AG04449 (cell line): ENCODE data around the gene PCYOX1L.

Experiments used
- CTCF ChIA-PET: fragments of 350-600 bp; formaldehyde crosslinking; extraction: SDS; loops from one replicate; lab custom pipeline; 2021; ENCODE audit warnings: antibody characterized with exemption; lab: Yijun Ruan, JAX
- POLR2A ChIA-PET: fragments of 400-600, 350-600 bp; formaldehyde crosslinking; extraction: SDS; loops from one replicate; lab custom pipeline; 2020; ENCODE audit warnings: antibody characterized with exemption, inconsistent platforms; lab: Yijun Ruan, JAX
- DNase-seq: peaks from one replicate; pipeline ENCODE4 v3.0.0-alpha.2; 2010; ENCODE audit warnings: low read depth, low spot score
- H3K4me3 ChIP-seq: 2 replicates; pipeline ENCODE4 v1.5.1; 2011; ENCODE audit warnings: low read depth, mild to moderate bottlenecking, control low read depth, low read length
- TF ChIP-seq, protein P1 (sequence below): IDR thresholded peaks from one replicate; pipeline ENCODE4 v1.5.1; 2011; ENCODE audit warnings: mild to moderate bottlenecking, moderate library complexity, low read length, control low read depth, inconsistent platforms; ENCODE audit not compliant: insufficient read depth; ENCODE audit errors: missing control alignments

The PCYOX1L gene

DNA sequence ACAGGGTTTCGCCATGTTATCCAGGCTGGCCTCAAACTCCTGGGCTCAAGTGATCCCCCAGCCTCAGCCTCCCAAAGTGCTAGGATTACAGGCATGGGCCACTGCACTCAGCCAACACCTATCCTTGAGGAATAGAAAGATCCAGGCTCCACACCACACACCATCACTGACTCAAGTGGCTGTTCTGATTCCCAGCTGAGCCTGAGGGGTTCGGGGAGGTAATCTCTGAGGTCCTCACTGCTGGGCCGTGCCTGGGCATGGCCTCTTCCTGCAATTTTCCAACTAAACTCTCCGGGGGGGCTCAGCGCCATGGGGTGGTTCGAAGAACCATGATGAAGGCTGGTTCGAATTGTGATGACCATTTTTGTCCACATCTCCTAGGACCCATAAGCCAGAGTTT, 52.2 kb downstream of the PCYOX1L start:
- H3K4me3 ChIP-seq, result peak overlapping the region; percentile 100
- ChIA-PET POLR2A (interaction anchor here (0.5 to 11.1 kb wide), 5 partner anchors 9 to 153 kb away, joined by 3 to 255 read pairs (median 4); no protein-coding TSS in a partner anchor), CTCF (interaction anchor here (1.7 to 35.1 kb wide), 6 partner anchors 11 to 43 kb away, joined by 4 to 737 read pairs (median 19); partner anchors contain the start of gene IL17B)
- DNase-seq, result no peak
- TF ChIP-seq, protein P1, sequence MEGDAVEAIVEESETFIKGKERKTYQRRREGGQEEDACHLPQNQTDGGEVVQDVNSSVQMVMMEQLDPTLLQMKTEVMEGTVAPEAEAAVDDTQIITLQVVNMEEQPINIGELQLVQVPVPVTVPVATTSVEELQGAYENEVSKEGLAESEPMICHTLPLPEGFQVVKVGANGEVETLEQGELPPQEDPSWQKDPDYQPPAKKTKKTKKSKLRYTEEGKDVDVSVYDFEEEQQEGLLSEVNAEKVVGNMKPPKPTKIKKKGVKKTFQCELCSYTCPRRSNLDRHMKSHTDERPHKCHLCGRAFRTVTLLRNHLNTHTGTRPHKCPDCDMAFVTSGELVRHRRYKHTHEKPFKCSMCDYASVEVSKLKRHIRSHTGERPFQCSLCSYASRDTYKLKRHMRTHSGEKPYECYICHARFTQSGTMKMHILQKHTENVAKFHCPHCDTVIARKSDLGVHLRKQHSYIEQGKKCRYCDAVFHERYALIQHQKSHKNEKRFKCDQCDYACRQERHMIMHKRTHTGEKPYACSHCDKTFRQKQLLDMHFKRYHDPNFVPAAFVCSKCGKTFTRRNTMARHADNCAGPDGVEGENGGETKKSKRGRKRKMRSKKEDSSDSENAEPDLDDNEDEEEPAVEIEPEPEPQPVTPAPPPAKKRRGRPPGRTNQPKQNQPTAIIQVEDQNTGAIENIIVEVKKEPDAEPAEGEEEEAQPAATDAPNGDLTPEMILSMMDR, result no peak

DNA sequence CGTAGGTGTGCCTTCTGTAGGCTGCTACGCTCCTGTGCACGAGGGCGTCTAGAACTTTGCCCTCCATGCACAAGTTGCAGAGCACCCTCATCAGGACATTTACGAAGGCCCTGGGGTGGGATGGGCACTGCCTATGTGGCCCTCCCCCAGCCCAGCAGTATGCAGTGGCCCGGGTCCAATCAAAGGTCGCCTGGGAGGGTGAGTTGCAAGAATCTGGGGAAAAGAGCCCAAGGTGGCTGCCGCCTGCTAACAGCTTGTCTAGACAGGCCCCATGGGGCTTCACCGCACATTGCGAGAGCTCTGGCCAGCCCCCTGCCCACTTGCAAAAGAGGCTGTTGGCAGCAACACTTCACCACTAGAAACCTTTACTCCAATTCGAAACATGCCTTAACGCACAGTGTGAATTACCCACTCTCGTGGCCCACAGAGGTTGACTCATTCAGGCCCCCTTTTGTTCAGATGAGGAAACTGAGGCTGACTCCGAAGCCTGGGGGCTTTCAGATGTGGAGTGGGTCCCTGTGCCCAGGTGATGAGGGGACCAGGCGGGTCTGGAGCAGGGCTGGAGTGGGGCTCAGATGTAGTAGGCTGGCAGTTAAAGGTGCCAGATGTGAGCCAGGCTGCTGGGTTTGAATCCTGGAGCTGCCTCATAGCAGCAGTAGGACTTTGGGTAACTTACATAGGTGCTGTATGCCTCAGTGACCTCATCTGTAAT, 53.0 kb downstream of the PCYOX1L start:
- CTCF ChIA-PET, result interaction anchor here (2.6 to 35.1 kb wide), 3 partner anchors 26 to 43 kb away, joined by 7 to 737 read pairs (median 26); partner anchors contain the start of gene IL17B
- POLR2A ChIA-PET, result interaction anchor here (0.8 to 11.1 kb wide), 4 partner anchors 8 to 28 kb away, joined by 3 to 255 read pairs (median 12); no protein-coding TSS in a partner anchor
- TF ChIP-seq, protein P1, result no peak
- no peak for DNase-seq
- H3K4me3 ChIP-seq, result peak overlapping the region; percentile 100

DNA sequence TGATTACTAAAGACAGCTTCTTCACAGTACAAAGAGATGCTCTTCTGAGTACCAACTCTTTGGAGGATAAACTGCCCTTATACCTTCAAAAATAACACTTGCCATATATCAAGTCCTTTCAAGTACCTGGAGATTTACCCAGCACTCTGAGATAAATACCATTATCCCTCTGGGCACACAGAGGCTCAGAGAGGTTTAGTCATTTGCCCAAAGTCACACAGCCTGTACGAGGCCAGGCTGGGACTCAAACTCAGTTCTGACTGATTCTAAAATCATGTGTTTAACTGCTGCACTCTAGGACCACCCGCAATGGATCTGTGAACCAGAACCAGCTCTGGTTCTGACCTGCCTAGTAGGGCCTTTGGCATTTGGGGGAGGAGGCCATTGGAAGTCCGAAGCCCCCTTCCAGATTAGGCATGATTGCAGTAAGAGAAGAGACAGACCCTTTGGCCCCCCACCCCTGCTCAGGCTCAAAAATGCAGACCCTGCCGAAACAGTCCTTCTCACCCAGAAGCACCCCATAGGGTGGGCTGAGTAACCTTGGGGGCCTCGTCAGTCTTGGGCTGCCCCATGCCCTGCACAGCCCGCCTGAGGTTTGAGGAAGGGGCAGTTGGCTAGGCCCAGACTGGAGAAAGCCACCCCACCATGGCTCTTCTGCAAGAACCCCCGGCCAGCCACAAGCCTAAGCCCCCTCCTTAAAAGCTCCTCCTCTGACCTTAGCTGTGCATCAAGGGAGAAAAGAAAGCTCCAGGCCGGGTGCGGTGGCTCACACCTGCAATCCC, 54.1 kb downstream of the PCYOX1L start:
- CTCF ChIA-PET, result interaction anchor here (1.2 to 35.1 kb wide), 6 partner anchors 18 to 44 kb away, joined by 3 to 737 read pairs (median 4); partner anchors contain the start of gene IL17B
- H3K4me3 ChIP-seq, result peak overlapping the region; percentile 100
- POLR2A ChIA-PET, result interaction anchor here (1.3 to 14.5 kb wide), 5 partner anchors 4 to 38 kb away, joined by 3 to 255 read pairs (median 4); no protein-coding TSS in a partner anchor
- no peak for DNase-seq
- TF ChIP-seq, protein P1, result no peak

DNA sequence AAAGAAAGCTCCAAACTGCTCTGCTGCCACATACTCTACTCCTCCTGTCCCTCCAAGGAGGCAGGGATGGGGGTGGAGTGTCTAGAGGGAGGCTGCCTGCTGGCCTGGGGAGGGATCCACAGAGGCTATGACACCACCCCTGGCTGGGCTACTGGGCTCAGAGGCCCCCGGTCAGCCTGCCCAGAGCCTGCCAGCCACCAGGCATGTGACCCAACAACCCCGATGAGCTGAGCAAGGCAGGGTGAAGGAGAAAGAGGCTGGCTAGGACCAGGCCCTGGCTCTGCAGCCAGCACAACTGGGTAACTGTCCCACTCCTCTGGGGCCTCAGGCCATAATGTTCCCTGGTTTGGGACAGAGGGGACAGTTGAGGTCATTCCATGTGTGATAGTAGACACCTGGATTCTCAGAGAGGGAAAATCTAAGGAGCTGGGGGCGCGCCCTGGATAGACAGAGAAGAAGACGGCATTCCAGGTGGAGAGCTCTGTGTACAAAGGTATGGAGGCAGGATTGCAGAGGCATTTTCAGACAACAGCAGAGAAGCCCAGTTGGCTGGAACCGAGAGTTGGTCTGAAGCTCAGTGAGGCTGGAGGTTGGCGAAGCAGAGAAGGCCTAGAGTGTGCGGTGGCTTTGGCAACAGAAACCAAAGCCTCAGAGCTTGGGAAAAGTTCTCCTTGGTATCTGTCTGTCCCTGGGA, 55.1 kb downstream of the PCYOX1L start:
- ChIA-PET POLR2A (interaction anchor here (0.8 to 14.5 kb wide), 6 partner anchors 5 to 39 kb away, joined by 3 to 255 read pairs (median 4); no protein-coding TSS in a partner anchor), CTCF (interaction anchor here (0.6 to 35.1 kb wide), 9 partner anchors 10 to 46 kb away, joined by 3 to 737 read pairs (median 3); partner anchors contain the start of gene IL17B)
- TF ChIP-seq, protein P1, result no peak
- no peak for DNase-seq
- H3K4me3 ChIP-seq, result peak overlapping the region; percentile 100

DNA sequence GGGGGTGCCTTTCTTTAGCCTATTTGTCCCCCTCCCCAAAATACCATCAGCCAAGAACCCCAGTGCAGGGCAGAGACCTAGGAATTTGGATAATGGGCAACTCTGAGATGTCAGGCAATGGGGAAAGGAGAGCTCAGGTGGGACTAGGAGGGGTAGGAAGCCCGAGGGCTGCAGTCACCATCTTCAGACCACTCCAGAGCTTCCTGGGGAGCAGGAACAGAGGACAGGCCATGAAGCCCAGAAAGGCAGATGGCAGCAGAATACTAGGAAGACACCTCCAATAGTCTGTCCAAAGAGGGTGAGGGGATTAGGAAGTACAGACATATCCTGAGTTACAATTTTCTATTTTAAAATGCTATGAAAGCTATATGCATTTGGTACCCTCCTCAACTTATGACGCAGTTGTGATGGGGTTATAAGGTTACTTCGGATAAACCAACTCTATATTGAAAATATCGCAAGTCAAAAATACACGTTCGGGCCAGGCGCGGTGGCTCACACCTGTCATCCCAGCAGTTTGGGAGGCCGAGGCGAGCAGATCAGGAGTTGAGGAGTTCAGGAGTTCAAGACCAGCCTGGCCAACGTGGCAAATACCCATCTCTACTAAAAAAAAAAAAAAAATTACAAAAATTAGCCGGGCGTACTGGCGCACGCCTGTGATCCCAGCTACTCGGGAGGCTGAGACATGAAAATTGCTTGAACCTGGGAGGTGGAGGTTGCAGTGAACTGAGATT, 55.8 kb downstream of the PCYOX1L start:
- DNase-seq, result no peak
- TF ChIP-seq, protein P1, result no peak
- POLR2A ChIA-PET, result interaction anchor here (0.8 to 14.5 kb wide), 9 partner anchors 5 to 40 kb away, joined by 3 to 255 read pairs (median 4); no protein-coding TSS in a partner anchor
- peak overlapping the region; percentile 100 for H3K4me3 ChIP-seq
- CTCF ChIA-PET, result interaction anchor here (0.6 to 35.1 kb wide), 10 partner anchors 8 to 47 kb away, joined by 3 to 737 read pairs (median 4); partner anchors contain the start of gene IL17B
